H1 (cell line): ENCODE results near the gene LAMC1. TPM values are rescaled to one million over a fixed set of nuclear protein-coding genes. Genes with fewer than 3 reads are reported as not detected.

ENCODE experiments used
- CTCF ChIA-PET: fragments of 300-600 bp; sonication (Branson Sonifier 250); formaldehyde crosslinking; loops from one replicate; lab custom pipeline; 2021; ENCODE audit not compliant: partially characterized antibody; lab: Charles Lee
- POLR2A ChIA-PET: fragments of 300-600 bp; sonication (Branson Sonifier 250); formaldehyde crosslinking; loops from one replicate; lab custom pipeline; 2021; ENCODE audit warnings: inconsistent platforms; ENCODE audit not compliant: partially characterized antibody; lab: Charles Lee
- DNase-seq, 2 experiments: peaks; one replicate each; pipeline versions ENCODE4 v3.0.0 to v3.0.0-alpha.2; 2010 to 2022; ENCODE audit warnings: low spot score in 2 of 2, low read depth in 1 of 2, mixed read lengths in 1 of 2
- FAIRE-seq: peaks from 2 replicates; lab custom pipeline; 2011; peaks lifted over from hg19 to GRCh38; lab: Jason Lieb, UNC
- H2AFZ ChIP-seq: 2 replicates; pipeline ENCODE4 v1.8.1; 2012; ENCODE audit warnings: low read length, inconsistent platforms
- H2AK5ac ChIP-seq: 2 replicates; pipeline ENCODE4 v1.6.1; 2013; ENCODE audit warnings: low read depth, low read length
- H2BK120ac ChIP-seq: replicated peaks from 2 replicates; pipeline ENCODE3; 2013; ENCODE audit warnings: low read depth, low read length, inconsistent platforms
- H2BK12ac ChIP-seq: 2 replicates; pipeline ENCODE4 v1.6.1; 2013; ENCODE audit warnings: low read depth, low read length
- H2BK15ac ChIP-seq: 2 replicates; pipeline ENCODE4 v1.6.1; 2013; ENCODE audit warnings: low read length
- H2BK20ac ChIP-seq: 2 replicates; pipeline ENCODE4 v1.6.1; 2013; ENCODE audit warnings: low read length
- H2BK5ac ChIP-seq: 2 replicates; pipeline ENCODE4 v1.6.1; 2013; ENCODE audit warnings: low read depth, low read length
- H3K14ac ChIP-seq: 2 replicates; pipeline ENCODE4 v1.6.1; 2013; ENCODE audit warnings: inconsistent platforms; ENCODE audit not compliant: insufficient read length
- H3K18ac ChIP-seq: 2 replicates; pipeline ENCODE4 v1.6.1; 2013; ENCODE audit warnings: low read length; ENCODE audit errors: extremely low read depth
- H3K23ac ChIP-seq: 2 replicates; pipeline ENCODE4 v1.6.1; 2013; ENCODE audit warnings: inconsistent platforms; ENCODE audit not compliant: insufficient read length
- H3K23me2 ChIP-seq: 2 replicates; pipeline ENCODE4 v1.6.1; 2013; ENCODE audit warnings: low read depth, low read length
- H3K27ac ChIP-seq: 2 replicates; pipeline ENCODE4 v1.6.1; 2011; ENCODE audit warnings: low read depth, low read length, inconsistent platforms
- H3K27me3 ChIP-seq, 4 experiments: replicated peaks in 1 of 4; 1 replicate in 1 of 4; 2 replicates in 3 of 4; pipeline versions ENCODE4 v1.6.1 to v1.8.1; 2011 to 2013; ENCODE audit warnings: low read length in 3 of 4, mild to moderate bottlenecking in 3 of 4, inconsistent platforms in 2 of 4, mixed read lengths in 2 of 4, moderate library complexity in 1 of 4; ENCODE audit not compliant: control insufficient read depth in 3 of 4, insufficient read depth in 3 of 4; ENCODE audit errors: extremely low read depth in 1 of 4
- H3K36me3 ChIP-seq, 4 experiments: 2 replicates each; pipeline versions ENCODE4 v1.6.1 to v1.8.1; 2011 to 2013; ENCODE audit warnings: mild to moderate bottlenecking in 4 of 4, low read length in 3 of 4, moderate library complexity in 2 of 4, control low read depth in 1 of 4, inconsistent platforms in 1 of 4; ENCODE audit not compliant: insufficient read depth in 4 of 4, control insufficient read depth in 2 of 4
- H3K4ac ChIP-seq: replicated peaks from 2 replicates; pipeline ENCODE3; 2013; ENCODE audit warnings: low read length, low read depth, mixed read lengths, inconsistent platforms; ENCODE audit not compliant: insufficient read length
- H3K4me1 ChIP-seq, 4 experiments: replicated peaks in 1 of 4; 1 replicate in 1 of 4; 2 replicates in 3 of 4; pipeline versions ENCODE4 v1.6.1 to v1.8.1; 2011 to 2013; ENCODE audit warnings: low read length in 3 of 4, inconsistent platforms in 2 of 4, mixed read lengths in 1 of 4; ENCODE audit not compliant: insufficient read depth in 4 of 4, control insufficient read depth in 3 of 4
- H3K4me2 ChIP-seq, 2 experiments: 2 replicates each; pipeline versions ENCODE4 v1.6.1 to v1.8.1; 2011 to 2013; ENCODE audit warnings: low read depth in 2 of 2, low read length in 2 of 2, control low read depth in 1 of 2, inconsistent platforms in 1 of 2, mild to moderate bottlenecking in 1 of 2; ENCODE audit not compliant: insufficient read depth in 1 of 2
- H3K4me3 ChIP-seq, 4 experiments: fragments of 200-600, 300-600 bp in 1 of 4; sonication (generic), shearing (Covaris generic), sonication (Bioruptor Twin) in 1 of 4; 2 replicates each; pipeline versions ENCODE4 v1.5.1 to v1.8.1; 2011 to 2016; ENCODE audit warnings: low read length in 4 of 4, low read depth in 3 of 4, control low read depth in 2 of 4, inconsistent platforms in 2 of 4, mild to moderate bottlenecking in 2 of 4, mixed read lengths in 1 of 4, moderate library complexity in 1 of 4; ENCODE audit not compliant: insufficient read depth in 2 of 4; ENCODE audit errors: extremely low read depth in 1 of 4
- H3K56ac ChIP-seq: replicated peaks from 2 replicates; pipeline ENCODE3; 2013; ENCODE audit warnings: low read depth, mild to moderate bottlenecking, mixed read lengths, low read length, inconsistent platforms; ENCODE audit not compliant: insufficient read length
- H3K79me1 ChIP-seq: 2 replicates; pipeline ENCODE4 v1.6.1; 2013; ENCODE audit warnings: low read depth, low read length, control low read depth
- H3K79me2 ChIP-seq, 2 experiments: 2 replicates each; pipeline versions ENCODE4 v1.6.1 to v1.8.1; 2012 to 2013; ENCODE audit warnings: low read length in 2 of 2, mild to moderate bottlenecking in 2 of 2, inconsistent platforms in 1 of 2; ENCODE audit not compliant: insufficient read depth in 2 of 2, control insufficient read depth in 1 of 2
- H3K9ac ChIP-seq, 4 experiments: replicated peaks in 1 of 4; 1 replicate in 1 of 4; 2 replicates in 3 of 4; pipeline versions ENCODE4 v1.6.1 to v1.8.1; 2011 to 2013; ENCODE audit warnings: low read depth in 3 of 4, low read length in 3 of 4, control low read depth in 2 of 4, mild to moderate bottlenecking in 2 of 4, moderate library complexity in 2 of 4, inconsistent platforms in 1 of 4; ENCODE audit errors: extremely low read depth in 1 of 4
- H3K9me3 ChIP-seq, 2 experiments: 2 replicates each; pipeline versions ENCODE4 v1.6.1 to v1.8.1; 2012 to 2013; ENCODE audit warnings: mild to moderate bottlenecking in 2 of 2, moderate library complexity in 2 of 2, control low read depth in 1 of 2, inconsistent platforms in 1 of 2, low read depth in 1 of 2, low read length in 1 of 2, mixed read lengths in 1 of 2; ENCODE audit not compliant: insufficient read depth in 2 of 2
- H4K20me1 ChIP-seq, 2 experiments: replicated peaks in 1 of 2; 2 replicates each; pipeline versions ENCODE3 to v1.8.1; 2011 to 2013; ENCODE audit warnings: inconsistent platforms in 2 of 2, low read length in 2 of 2, mild to moderate bottlenecking in 1 of 2; ENCODE audit not compliant: insufficient read depth in 2 of 2, control insufficient read depth in 1 of 2
- H4K5ac ChIP-seq: 2 replicates; pipeline ENCODE4 v1.6.1; 2013; ENCODE audit warnings: low read length, low read depth, mixed read lengths, inconsistent platforms; ENCODE audit not compliant: insufficient read length
- H4K8ac ChIP-seq: 2 replicates; pipeline ENCODE4 v1.8.0; 2013; ENCODE audit warnings: mild to moderate bottlenecking, moderate library complexity, low read length, inconsistent platforms; ENCODE audit not compliant: insufficient read depth; ENCODE audit errors: extremely low read depth
- H4K91ac ChIP-seq: replicated peaks from 2 replicates; pipeline ENCODE3; 2013; ENCODE audit warnings: low read length, mixed read lengths, inconsistent platforms; ENCODE audit not compliant: insufficient read length
- ATF2 ChIP-seq: IDR thresholded peaks from 2 replicates; pipeline ENCODE4 v1.6.1; 2012; ENCODE audit warnings: low read length, inconsistent platforms
- BACH1 ChIP-seq: IDR thresholded peaks from 2 replicates; pipeline ENCODE4 v1.6.1; 2012; ENCODE audit warnings: low read length, improper control_type of control experiment
- CBX5 ChIP-seq: fragments of 300-800, 300-1000 bp; sonication (generic); IDR thresholded peaks from 2 replicates; pipeline ENCODE4 v1.7.1; 2016; ENCODE audit warnings: antibody characterized with exemption, low read length, low read depth
- CTBP2 ChIP-seq: IDR thresholded peaks from 2 replicates; pipeline ENCODE4 v1.7.0; 2011; ENCODE audit warnings: borderline replicate concordance, mild to moderate bottlenecking, moderate library complexity, mixed read lengths, low read length; ENCODE audit not compliant: insufficient read depth, insufficient read length
- RAD21 ChIP-seq, 2 experiments: IDR thresholded peaks in 1 of 2; conservative IDR thresholded peaks in 1 of 2; 2 replicates each; pipeline ENCODE4 v1.6.1; 2011; ENCODE audit warnings: low read depth in 2 of 2, low read length in 2 of 2, improper control_type of control experiment in 1 of 2, inconsistent platforms in 1 of 2, mild to moderate bottlenecking in 1 of 2, moderate library complexity in 1 of 2
- RXRA ChIP-seq: IDR thresholded peaks from 2 replicates; pipeline ENCODE4 v1.6.1; 2011; ENCODE audit warnings: low read depth, mild to moderate bottlenecking, low read length, moderate library complexity; ENCODE audit not compliant: insufficient read depth
- SAP30 ChIP-seq: fragments of 300-600 bp; sonication (generic); IDR thresholded peaks from 2 replicates; pipeline ENCODE4 v1.7.1; 2012; ENCODE audit warnings: low read length, moderate library complexity, mild to moderate bottlenecking, inconsistent platforms; ENCODE audit not compliant: insufficient read depth, insufficient replicate concordance
- SIN3A ChIP-seq, 2 experiments: IDR thresholded peaks in 1 of 2; conservative IDR thresholded peaks in 1 of 2; 2 replicates each; pipeline ENCODE4 v1.6.1; 2011 to 2012; ENCODE audit warnings: low read length in 2 of 2, improper control_type of control experiment in 1 of 2, low read depth in 1 of 2, mild to moderate bottlenecking in 1 of 2
- SP1 ChIP-seq: IDR thresholded peaks from 2 replicates; pipeline ENCODE4 v1.6.1; 2011; ENCODE audit warnings: low read depth, low read length
- TCF12 ChIP-seq: IDR thresholded peaks from 2 replicates; pipeline ENCODE4 v1.6.1; 2011; ENCODE audit warnings: low read depth, mild to moderate bottlenecking, low read length
- WGBS, 2 experiments: shearing (Covaris generic) in 1 of 2; methylation state at CpG; one replicate each; pipeline versions ENCODE4 v1.1.6 to v1.1.7; 2013 to 2015; ENCODE audit warnings: low lambda C conversion rate in 2 of 2, mixed read lengths in 2 of 2, inconsistent platforms in 1 of 2, low coverage in 1 of 2, missing lambda C conversion rate in 1 of 2; ENCODE audit not compliant: insufficient replicate concordance in 2 of 2, insufficient coverage in 1 of 2, insufficient read length in 1 of 2; ENCODE audit errors: extremely low coverage in 1 of 2, missing lambda C conversion rate in 1 of 2; 5-methylcytosine and 5-hydroxymethylcytosine counted together
- polyA plus RNA-seq, 7 experiments: library from polyadenylated mRNA; depleted of rRNA in 3 of 7; stranded (reverse) in 5 of 7; unstranded in 2 of 7; fragments of >200 nt in 5 of 7; fragments of 200-250 nt in 2 of 7; gene quantifications; 1 replicate in 5 of 7; 2 replicates in 1 of 7; 4 replicates in 1 of 7; pipeline versions ENCODE4 v1.2.1 to v1.2.3, GENCODE V29; 2011 to 2013; ENCODE audit warnings: missing spikeins in 2 of 7, mixed read lengths in 2 of 7
- total RNA-seq: library from RNA; stranded (reverse); fragmentation: NEBNext Ultra II Directional; extraction: Animal tissue kit (Norgen Biotek cat#: 25700); gene quantifications from 2 replicates; pipeline ENCODE4 v1.2.1, GENCODE V29; 2021
- TF ChIP-seq, protein P1 (sequence below): IDR thresholded peaks from 2 replicates; pipeline ENCODE4 v1.6.1; 2012; ENCODE audit warnings: inconsistent platforms

The LAMC1 gene
- total and polyA plus RNA-seq, 2 of the 8 experiments (the other 6 are each of a cell fraction or from before 2014, with no cell fraction given), result 47.6 to 90.3 TPM

DNA sequence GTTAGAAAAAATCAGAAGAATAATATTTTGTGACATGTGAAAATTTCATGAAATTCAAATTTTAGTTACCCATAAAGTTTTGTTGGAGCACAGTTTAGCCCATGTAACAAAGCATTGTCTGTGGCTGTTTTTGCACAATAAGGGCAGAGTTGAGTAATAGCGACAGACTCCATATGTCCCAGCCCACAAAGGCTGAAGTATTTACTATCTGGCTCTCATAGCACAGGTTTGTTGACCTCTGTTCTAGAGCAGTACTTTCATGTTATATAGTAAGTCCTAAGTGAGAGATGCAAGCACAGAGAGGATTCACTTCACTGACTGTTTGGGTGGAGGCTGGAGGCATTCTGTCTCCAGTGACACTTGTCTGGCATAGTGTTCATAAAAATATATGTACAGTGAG, 6.8 kb downstream of the LAMC1 start:
- H3K9ac ChIP-seq, result no peak overlapping the region
- no peak overlapping the region for H3K27ac ChIP-seq
- no peak overlapping the region for H2BK12ac ChIP-seq
- H2BK15ac ChIP-seq, result no peak overlapping the region
- H3K23ac ChIP-seq, result no peak overlapping the region
- H2BK20ac ChIP-seq, result no peak overlapping the region
- H3K36me3 ChIP-seq, result no peaks in the 10 kb centered on the region; a peak in 1 of 8 replicates
- peaks cover 0 to 6% (median 2%) of the 10 kb centered on the region in 4 experiments; a peak in 4 of 7 replicates for H3K4me1 ChIP-seq
- H3K4ac ChIP-seq, result no peak overlapping the region
- no peak overlapping the region for H3K14ac ChIP-seq
- ChIA-PET POLR2A (no interaction called here), CTCF (interaction anchor here (0.7 to 0.9 kb wide), 2 partner anchors 67 to 188 kb away, joined by 3 read pairs; no protein-coding TSS in a partner anchor)
- H3K4me3 ChIP-seq, result no peak overlapping the region
- H4K5ac ChIP-seq, result no peak overlapping the region
- H3K9me3 ChIP-seq, result no peaks in the 10 kb centered on the region
- no peak overlapping the region for H3K18ac ChIP-seq
- no peak overlapping the region for H2AFZ ChIP-seq
- no peak overlapping the region for H4K8ac ChIP-seq
- no peak for FAIRE-seq
- H3K23me2 ChIP-seq, result no peaks in the 10 kb centered on the region
- H3K79me2 ChIP-seq, result peaks cover 0 to 79% of the 10 kb centered on the region in 2 experiments; a peak in 2 of 4 replicates
- H4K91ac ChIP-seq, result no peak overlapping the region
- peaks cover under 1 to 6% of the 10 kb centered on the region in 2 experiments for H4K20me1 ChIP-seq
- H2BK120ac ChIP-seq, result no peak overlapping the region
- H3K27me3 ChIP-seq, result no peaks in the 10 kb centered on the region
- no peak overlapping the region for H2BK5ac ChIP-seq
- no peak overlapping the region for H2AK5ac ChIP-seq
- H3K4me2 ChIP-seq, result no peak overlapping the region
- no peak for DNase-seq
- no peak overlapping the region for H3K56ac ChIP-seq
- 92% methylated on average over 1 of the region's 1 CpG; no CpG with 5 or more reads in 1 of the 2 experiments for WGBS, 2 experiments
- no peaks in the 10 kb centered on the region; the same call in 1 of the 2 replicates for H3K79me1 ChIP-seq
- TF ChIP-seq BACH1 (no peak), ATF2 (no peak), RXRA (no peak), RAD21 (IDR thresholded peaks at IDR 0.05 in 1 of 2, conservative IDR thresholded peaks at IDR 0.05 in 1 of 2; ENCODE audit: low read depth in 2 of 2, low read length in 2 of 2) (no peak), SP1 (no peak), CTBP2 (no peak), SIN3A (conservative IDR thresholded peaks at IDR 0.05 in 1 of 2, IDR thresholded peaks at IDR 0.05 in 1 of 2; ENCODE audit: low read depth in 1 of 2, low read length in 2 of 2) (no peak), CBX5 (no peak), SAP30 (no peak), TCF12 (no peak)
- TF ChIP-seq, protein P1, sequence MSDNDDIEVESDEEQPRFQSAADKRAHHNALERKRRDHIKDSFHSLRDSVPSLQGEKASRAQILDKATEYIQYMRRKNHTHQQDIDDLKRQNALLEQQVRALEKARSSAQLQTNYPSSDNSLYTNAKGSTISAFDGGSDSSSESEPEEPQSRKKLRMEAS, result no peak
